Measurements from ENCODE around the gene SYCP2L.

The SYCP2L gene

GRCh38 chr6:10964684-10965083 is 77.8 kb downstream of the SYCP2L start:
- peak; percentile 36 for DNase-seq (ENCODE audit: low read depth)
- H3K4me3 ChIP-seq (ENCODE audit: low read depth, low read length), result no peak overlapping the region
- TF ChIP-seq CTCF (IDR thresholded peaks at IDR 0.05; ENCODE audit: low read depth, low read length, missing control alignments), result no peak

- H3K4me3 ChIP-seq (ENCODE audit: low read depth, low read length), result no peak overlapping the region
- TF ChIP-seq CTCF (IDR thresholded peaks at IDR 0.05; ENCODE audit: low read depth, low read length, missing control alignments), result no peak
- DNase-seq (ENCODE audit: low read depth), result no peak
Observed at GRCh38 chr6:10968776-10969175, 81.9 kb downstream of the SYCP2L start.

DNA sequence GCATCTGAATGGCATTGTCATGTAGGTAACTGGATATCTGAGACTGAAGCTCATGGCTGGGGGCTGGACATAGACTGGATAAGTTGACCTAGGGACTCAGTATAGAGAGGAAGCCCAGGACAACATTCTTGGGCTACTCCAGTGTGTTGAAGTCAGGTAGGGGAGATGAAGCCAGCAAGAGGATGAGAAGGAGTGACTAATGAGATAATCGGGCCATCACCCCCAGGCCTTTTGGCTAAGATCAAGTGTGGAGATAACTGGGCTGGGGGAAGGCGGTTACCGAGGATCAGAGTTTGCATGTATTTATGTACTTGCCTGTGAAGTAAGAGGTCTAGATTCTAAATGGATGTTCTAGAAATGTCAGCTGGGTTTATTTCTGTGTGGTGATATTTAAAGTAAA is 83.9 kb downstream of the SYCP2L start:
- no peak for DNase-seq (ENCODE audit: low read depth)
- no peak overlapping the region for H3K4me3 ChIP-seq (ENCODE audit: low read depth, low read length)
- no peak for TF ChIP-seq CTCF (IDR thresholded peaks at IDR 0.05; ENCODE audit: low read depth, low read length, missing control alignments)

GRCh38 chr6:10972196-10972595 is 85.3 kb downstream of the SYCP2L start:
- TF ChIP-seq CTCF (IDR thresholded peaks at IDR 0.05; ENCODE audit: low read depth, low read length, missing control alignments), result no peak
- H3K4me3 ChIP-seq (ENCODE audit: low read depth, low read length), result no peak overlapping the region
- DNase-seq (ENCODE audit: low read depth), result no peak

DNA sequence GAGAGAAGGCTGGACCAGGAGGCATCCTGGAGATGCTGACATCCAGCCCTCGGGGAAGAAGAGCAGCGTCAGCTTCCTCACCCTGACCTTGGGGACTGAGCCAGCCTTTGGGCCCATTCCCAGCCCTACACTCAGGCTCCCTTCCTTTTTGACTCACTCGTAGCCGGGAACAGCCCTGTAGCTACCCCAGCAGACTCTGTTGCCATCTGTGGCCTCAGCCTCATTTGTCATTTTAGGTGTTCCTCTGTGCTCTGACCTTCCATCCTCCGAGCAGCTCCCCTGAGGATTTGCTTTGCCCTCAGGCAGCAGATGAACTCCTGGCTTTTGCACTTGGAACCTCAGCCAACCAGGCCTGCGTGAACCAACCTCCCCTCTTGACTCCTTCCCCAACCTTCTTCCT is 89.7 kb downstream of the SYCP2L start:
- H3K4me3 ChIP-seq (ENCODE audit: low read depth, low read length), result no peak overlapping the region
- TF ChIP-seq CTCF (IDR thresholded peaks at IDR 0.05; ENCODE audit: low read depth, low read length, missing control alignments), result no peak
- no peak for DNase-seq (ENCODE audit: low read depth)

DNA sequence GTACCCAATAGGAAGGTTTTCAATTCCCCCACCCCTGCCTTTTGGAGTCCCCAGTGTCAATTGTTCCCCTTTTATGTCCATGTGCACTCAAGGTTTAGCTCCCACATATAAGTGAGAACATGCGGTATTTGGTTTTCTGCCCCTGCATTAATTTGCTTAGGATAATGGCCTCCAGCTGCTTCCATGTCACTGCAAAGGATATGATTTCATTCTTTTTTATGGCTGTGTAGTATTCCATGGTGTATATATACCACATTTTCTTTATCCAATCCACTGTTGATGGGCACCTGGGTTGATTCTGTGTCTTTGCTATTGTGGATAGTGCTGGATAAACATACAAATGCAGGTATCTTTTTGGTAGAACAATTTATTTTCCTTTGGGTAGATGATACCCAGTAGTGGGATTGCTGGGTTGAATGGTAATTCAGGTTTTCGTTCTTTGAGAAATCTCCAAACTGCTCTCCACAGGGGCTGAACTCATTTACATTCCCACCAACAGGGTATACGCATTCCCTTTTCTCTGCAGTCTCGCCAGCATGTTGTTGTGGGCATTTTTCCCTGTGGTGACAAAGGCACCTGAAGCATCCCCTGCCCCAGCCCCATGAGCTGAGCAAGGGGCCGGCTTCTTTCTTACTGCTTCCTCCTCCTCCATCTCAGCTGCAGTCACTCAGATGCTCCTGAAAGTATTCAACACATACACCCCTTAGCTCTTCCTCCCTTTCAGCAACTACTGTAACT is 90.5 kb downstream of the SYCP2L start:
- H3K4me3 ChIP-seq (ENCODE audit: low read depth, low read length), result no peak overlapping the region
- TF ChIP-seq CTCF (IDR thresholded peaks at IDR 0.05; ENCODE audit: low read depth, low read length, missing control alignments), result no peak
- DNase-seq (ENCODE audit: low read depth), result no peak

- no peak for TF ChIP-seq CTCF (IDR thresholded peaks at IDR 0.05; ENCODE audit: low read depth, low read length, missing control alignments)
- H3K4me3 ChIP-seq (ENCODE audit: low read depth, low read length), result no peak overlapping the region
- no peak for DNase-seq (ENCODE audit: low read depth)
Observed at GRCh38 chr6:10979603-10980002, 92.8 kb downstream of the SYCP2L start.
